ENCODE measurements around the gene ADGRF1.
"Not testable (repeated sequence)": the region's sequence is repeated elsewhere in the genome, so short reads cannot be mapped to it uniquely, and the experiment has no call there.

ADGRF1 gene

DNA sequence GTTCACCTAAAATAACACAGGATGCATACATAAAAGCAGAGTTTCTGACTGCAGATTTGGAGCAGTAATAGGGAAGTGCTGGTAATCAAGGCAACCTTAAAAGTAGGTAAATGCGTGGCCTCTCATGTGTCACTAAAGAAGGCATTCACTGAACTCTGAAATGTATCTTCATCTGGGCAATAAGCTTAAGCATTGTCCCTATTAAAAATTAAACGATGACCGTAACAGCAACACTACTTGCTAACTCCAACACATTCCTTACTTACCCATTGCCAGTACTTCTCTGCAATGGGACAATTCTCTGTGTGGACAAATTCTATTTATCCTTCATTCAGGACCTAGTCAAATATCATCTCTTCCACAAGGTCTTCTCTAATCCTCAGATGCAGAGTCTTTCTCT is 19.9 kb downstream of the ADGRF1 start:
- DNase-seq (ENCODE audit: low spot score) = no peak

DNA sequence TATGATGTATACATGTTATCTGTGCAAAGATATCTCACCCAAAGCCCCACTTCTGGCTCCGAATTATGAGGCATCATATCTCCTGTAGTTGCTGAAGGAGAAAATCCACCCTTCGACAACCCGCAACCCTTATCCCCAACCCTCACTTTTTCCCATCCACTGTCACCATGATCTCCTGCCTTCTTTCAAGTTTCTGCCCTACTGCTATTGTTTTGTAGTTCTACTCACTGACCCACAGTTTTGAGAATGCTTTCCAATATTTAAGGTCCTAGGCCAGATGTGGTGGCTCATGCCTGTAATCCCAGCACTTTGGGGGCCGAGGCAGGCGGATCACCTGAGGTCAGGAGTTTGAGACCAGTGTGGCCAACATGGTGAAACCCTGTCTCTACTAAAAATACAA is 22.2 kb downstream of the ADGRF1 start:
- DNase-seq (ENCODE audit: low spot score) = no peak

GRCh38 chr6:47016909-47017308 is 25.2 kb downstream of the ADGRF1 start:
- DNase-seq (ENCODE audit: low spot score) = no peak

DNA sequence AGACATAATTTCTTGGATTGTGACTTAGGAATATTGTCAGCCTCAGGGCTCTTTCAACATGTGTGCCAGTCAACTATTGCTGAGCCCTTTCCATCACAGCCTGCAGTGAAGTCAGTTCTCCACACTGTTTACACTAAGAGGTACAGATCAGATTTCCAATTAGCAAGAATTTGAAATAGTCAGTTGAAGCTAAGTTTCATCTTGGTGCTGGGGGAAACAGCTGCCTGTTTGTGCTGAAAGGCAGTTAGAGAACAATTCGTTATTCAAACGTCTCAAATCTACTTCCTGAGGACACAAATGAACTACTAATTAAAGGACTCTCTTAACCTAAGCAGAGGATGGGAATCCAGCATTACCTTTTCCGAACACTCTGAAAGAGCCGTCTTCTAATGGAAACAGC is 25.9 kb downstream of the ADGRF1 start:
- DNase-seq (ENCODE audit: low spot score) = no peak

DNA sequence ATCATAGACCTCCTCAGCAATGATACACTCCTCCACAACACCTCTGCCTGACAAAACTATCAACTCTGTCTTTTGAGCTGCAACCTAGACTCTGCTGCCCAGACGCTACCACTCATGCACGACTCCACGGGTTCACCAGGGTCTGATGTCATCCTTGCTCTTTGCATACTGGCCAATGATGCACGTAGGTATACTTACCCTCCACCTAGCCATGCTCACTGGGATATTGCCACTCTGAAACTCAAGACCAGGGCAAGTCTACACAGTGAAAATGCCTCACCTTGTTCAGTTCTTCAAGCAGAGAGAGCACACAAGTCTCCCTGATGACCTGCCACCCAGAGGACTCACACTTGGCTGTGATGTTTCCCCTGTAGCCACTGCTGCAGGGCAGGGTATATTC is 27.7 kb downstream of the ADGRF1 start:
- DNase-seq (ENCODE audit: low spot score) = no peak

DNA sequence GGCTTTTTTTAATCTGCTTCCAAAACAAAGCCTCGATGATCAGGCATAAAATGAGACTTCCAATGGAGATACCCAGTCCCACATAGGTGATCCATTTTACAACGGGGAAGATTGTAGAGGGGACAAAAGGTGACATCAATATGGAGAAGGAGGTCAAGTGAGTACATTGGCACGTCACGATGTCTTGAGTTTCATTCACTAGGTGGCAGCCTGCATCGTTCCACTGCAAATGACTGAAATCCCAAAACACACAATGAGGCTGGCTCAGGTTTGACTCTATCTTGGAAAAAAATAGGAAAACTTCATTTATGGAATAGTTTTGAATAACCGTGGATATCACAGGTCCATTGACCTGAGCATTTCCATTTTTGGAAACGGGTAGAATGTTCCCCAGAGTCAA is 32.5 kb downstream of the ADGRF1 start:
- no peak for DNase-seq (ENCODE audit: low spot score)

DNA sequence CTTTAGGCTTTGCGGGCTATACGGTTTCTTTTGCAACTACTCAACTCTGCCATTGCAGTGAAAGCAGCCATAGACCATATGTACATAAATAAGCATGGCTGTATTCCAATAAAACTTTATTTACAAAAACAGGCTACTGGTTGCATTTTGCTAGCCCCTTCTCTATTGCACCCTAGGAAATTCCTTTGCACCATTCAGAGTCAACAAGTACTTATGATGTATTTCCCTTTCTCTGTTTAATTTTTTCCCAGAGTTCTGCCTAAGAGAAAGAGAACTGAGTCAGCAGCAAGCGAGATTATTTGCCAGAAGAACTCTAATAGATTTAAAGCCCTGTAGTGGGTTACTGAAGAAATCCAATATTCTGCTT is 33.8 kb downstream of the ADGRF1 start:
- DNase-seq (ENCODE audit: low spot score) = no peak

DNA sequence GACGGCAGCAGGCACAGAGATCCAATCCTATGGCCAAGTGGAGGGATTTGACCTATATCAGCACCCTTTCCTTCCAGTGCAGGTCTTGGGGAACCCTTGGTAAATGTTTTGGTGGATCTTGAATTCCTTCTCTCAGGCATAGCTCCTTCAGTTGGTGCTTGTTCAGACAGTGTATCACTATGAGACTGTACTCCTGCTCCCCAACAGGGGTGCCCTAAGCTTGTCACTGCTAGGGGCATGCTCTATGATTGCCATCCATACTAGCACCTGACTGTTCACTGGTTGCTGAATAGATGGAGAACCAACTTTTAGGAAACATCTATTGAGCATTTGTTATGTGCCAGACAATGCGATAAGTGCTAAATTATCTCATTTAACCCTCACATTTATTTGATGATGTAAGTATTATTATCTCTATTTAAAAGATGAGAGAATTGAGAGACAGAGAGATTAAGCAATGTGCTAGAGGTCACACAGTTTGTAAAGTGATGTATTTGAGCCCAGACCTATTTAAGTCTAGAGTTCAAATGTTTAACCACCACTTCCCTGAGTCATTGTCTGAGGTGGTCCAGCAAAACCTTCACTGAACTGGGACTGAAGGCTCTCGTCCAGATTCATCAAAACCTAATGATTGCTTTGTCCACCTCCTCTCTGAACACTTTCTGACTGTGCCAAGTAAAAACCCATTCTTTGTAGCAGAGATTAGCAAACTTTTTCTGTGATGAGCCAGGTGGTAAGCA is 34.3 kb downstream of the ADGRF1 start:
- no peak for DNase-seq (ENCODE audit: low spot score)

GRCh38 chr6:47005486-47005885 is 36.6 kb downstream of the ADGRF1 start:
- no peak for DNase-seq (ENCODE audit: low spot score)

DNA sequence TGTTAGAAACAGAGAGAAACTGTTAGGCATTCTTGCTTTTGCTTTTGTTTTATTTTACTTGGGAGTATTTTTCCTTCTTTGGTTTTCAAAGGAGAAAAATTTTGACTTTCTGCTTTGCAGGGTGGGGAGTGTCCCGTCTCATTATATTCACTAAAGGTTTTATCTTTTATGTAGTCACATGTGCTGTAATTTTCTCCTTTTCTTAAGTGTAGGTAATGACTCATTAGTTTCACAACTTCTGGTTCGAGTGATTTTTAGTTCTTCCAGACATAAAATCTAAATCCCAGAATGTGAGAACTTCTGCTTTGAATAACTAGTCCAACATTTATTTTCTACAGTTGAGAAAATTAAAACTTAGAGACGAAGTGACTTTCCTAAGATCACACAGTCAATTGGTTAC is 37.7 kb downstream of the ADGRF1 start:
- no peak for DNase-seq (ENCODE audit: low spot score)

DNA sequence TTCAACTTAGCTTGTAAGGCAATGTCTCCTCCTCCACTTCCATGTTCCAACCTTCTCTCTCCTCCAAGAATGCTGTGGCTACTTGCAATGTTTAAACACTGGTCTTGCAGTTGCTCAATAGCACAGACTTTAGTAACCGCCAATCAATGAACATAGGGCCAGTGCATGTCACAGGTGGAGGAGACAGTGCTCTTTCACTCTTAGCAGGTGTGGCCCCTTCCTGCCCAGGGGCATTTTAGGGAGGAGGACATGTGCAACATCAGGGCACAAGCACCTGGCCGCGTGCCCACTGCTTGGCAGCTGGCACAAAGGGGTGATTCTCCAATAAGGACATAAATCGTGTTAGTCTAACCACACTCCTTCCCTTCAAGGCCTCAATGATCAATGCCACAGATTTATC is 41.3 kb downstream of the ADGRF1 start:
- no peak for DNase-seq (ENCODE audit: low spot score)

GRCh38 chr6:46998436-46999017 is 43.6 kb downstream of the ADGRF1 start:
- no peak for DNase-seq (ENCODE audit: low spot score)

DNA sequence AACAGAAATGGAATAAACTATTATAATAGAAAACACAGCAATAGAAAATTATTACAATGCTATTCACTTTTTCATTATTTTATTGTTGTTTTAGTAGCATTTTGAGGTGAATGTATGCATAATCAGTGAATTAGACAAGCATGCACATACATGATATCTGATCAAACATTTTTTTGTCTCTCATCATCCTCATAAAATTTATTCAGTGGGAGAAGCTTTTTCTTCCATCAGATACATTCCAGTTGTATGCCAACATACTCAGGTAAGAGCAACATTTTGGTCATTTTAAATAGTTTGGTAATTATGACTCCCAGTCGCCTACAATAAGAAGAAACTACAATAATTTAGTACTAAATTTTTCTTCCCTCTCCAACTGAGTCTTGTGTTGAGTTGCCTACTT is 44.5 kb downstream of the ADGRF1 start:
- no peak for DNase-seq (ENCODE audit: low spot score)

DNA sequence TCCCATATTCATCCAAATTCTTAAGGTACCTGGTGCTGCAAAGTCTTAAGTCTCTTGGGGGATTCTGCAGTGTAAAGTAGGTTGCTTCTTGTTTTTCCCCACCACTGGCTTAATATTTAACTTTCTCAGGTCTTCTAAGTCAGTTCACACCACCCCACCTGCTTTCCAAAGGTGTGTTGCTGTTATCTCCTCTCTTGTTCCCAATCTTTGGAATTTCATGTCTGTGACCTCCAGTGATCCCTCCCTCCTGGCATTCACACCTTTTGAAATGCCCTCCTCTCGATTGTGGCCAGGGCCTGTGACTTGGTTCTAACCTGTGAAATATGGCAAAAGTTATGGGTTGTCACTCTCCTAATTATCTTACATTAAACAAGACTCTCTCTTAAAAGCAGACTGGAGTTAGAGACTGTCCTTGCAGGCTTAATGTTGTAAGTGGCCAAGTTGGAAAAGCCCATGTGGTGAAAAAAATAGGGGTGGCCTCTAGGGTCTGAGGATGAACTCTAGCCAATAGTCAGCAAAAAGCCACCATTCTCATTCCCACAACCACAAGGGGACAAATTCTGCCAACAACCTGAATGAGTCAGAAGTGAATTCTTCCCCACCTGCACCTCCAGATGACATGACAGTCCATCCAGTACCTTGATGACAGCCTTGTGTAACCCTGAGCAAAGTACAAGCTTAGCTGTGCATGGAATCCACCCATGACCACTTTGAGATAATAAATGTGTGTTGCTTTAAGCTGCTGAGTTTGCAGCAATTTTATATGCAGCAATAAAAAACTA is 45.1 kb downstream of the ADGRF1 start:
- no peak for DNase-seq (ENCODE audit: low spot score)

GRCh38 chr6:46994933-46995332 is 47.2 kb downstream of the ADGRF1 start:
- no peak for DNase-seq (ENCODE audit: low spot score)

DNA sequence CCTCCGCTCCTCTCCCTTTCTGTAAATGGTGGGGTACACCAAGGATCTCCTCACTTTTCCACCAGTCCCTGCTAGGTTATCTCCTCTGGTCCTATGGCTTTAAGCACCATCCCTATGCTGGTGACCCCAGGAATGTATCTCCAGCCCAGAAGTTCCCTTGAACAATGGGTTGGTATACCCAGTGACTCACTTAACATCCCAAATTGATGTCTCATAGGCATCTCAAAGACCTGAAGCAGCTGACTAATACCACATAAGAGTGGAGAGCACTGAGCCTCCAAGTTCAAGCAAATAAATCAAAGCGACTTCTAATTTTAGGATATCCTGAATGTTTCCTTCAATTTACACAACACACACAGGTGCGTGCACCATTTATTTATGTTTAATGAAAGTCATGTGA is 48.3 kb downstream of the ADGRF1 start:
- DNase-seq (ENCODE audit: low spot score) = no peak

DNA sequence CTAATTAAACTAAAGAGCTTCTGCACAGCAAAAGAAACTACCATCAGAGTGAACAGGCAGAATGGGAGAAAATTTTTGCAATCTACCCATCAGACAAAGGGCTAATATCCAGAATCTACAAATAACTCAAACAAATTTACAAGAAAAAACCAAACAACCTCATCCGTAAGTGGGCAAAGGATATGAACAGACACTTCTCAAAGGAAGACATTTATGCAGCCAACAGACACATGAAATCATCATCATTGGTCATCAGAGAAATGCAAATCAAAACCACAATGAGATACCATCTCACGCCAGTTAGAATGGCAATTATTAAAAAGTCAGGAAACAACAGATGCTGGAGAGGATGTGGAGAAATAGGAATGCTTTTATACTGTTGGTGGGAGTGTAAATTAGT is 49.7 kb downstream of the ADGRF1 start:
- not testable (repeated sequence) for DNase-seq (ENCODE audit: low spot score)

DNA sequence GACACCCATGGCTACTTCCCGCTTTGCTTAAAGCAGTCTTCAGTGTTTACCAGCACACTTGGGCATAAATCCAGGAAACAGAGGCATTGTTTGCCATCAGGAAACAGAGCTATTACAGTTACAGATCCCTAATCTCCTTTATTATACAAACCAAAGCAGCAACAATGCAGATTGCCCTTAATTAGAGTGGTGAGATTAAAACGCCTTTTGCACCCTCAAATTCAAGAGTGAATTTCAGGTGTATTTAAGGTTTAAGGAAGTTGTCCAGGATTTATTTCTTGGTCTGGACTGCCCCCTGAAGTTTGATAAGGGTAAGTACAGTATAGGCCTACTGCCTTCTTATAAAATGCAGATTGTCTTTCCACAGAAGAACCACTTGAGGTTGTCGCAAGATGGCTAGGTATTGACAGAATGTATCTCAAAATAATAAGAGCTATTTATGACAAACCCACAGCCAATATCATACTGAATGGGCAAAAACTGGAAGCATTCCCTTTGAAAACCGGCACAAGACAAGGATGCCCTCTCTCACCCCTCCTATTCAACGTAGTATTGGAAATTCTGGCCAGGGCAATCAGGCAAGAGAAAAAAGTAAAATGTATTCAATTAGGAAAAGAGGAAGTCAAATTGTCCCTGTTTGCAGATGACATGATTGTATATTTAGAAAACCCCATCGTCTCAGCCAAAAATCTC is 51.2 kb downstream of the ADGRF1 start:
- DNase-seq (ENCODE audit: low spot score) = not testable (repeated sequence)

DNA sequence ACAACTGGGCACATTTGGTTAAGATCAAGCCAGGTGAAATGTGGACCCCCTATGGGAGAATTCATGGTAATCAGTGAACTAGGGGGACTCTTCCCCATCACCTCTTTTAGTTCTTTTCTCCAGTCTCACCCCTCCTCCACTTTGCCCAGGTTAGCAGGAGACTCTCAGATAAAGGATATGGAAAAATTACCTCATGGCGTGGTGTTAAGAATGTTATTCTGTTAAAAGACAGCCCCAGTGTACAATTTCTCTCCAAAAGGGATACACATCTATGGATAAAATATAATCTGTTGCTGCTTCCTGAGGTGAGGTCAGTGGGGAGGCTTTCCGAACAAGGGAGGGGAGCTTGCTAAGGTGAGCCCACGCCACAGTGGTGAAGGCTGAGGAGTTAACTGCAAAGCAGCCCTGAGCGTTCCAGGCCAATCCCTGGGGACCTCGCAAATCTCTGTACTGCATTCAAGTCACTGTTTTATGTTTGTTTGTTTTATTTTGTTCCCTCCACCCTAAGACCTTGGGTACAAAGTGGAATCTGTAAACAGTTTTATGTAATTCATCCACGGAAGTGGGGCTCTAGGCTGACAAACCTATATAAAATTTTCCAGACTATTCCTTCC is 52.0 kb downstream of the ADGRF1 start:
- no peak for DNase-seq (ENCODE audit: low spot score)

GRCh38 chr6:46989398-46989797 is 52.7 kb downstream of the ADGRF1 start:
- no peak for DNase-seq (ENCODE audit: low spot score)

DNA sequence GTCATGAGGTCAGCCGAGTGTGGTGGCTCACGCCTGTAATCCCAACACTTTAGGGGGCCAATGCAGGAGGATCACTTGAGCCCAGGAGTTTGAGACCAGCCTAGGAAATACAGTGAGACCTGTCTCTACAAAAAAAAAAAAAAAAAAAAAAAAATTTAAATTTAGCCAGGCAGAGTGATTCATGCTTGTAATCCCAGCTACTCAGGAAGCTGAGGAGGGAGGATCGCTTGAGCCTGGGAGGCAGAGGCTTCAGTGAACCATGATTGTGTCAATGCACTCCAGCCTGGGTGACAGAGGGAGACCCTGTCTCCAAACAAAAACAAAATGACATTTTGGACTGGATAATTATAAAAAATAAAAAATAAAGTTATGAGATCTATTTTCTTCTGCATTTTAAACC is 56.2 kb downstream of the ADGRF1 start:
- DNase-seq (ENCODE audit: low spot score) = no peak

DNA sequence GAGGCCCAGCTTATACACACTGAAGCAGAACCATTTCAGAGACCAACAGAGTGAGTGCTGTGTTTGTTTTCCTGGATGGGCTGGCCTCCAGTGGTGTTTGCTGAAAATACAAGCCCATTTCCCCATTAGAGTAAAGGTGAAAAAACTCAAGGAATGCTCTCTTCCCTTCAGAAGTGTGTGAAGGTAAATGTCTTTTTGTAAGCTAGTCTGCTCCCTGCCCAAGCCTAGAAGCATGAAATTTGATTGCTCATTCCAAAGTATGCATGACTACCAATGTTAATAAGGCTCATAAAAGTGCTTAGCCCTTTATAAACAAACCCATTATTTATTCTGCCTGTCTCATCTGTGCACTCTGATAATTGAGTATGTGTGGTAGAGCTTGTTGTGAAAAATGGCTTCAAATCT is 59.1 kb downstream of the ADGRF1 start:
- DNase-seq (ENCODE audit: low spot score) = no peak

Measured in CD4-positive, alpha-beta T cell treated with Interleukin-15 for 4 hours (primary cell).